Right renal pelvis (tissue), 4 donors: ENCODE results near the gene PCDHB10. TPM values are rescaled to one million over a fixed set of nuclear protein-coding genes. Genes with fewer than 3 reads are reported as not detected.
"Not testable (repeated sequence)": the region's sequence is repeated elsewhere in the genome, so short reads cannot be mapped to it uniquely, and the experiment has no call there.

Experiments
- DNase-seq, 4 donors: peaks; one replicate each; pipeline ENCODE4 v3.0.0-alpha.2; 2013; ENCODE audit warnings: low read depth in 4 of 4, low spot score in 3 of 4, missing footprints in 1 of 4
- polyA plus RNA-seq, 4 donors: library from polyadenylated mRNA; unstranded; fragments of 120-200 nt; gene quantifications; one replicate each; pipeline ENCODE4 v1.2.1, GENCODE V29; 2013; ENCODE audit not compliant: insufficient read length in 4 of 4

The PCDHB10 gene
- polyA plus RNA-seq, 4 donors = 6.5 to 9.4 (median 7.7) TPM

DNA sequence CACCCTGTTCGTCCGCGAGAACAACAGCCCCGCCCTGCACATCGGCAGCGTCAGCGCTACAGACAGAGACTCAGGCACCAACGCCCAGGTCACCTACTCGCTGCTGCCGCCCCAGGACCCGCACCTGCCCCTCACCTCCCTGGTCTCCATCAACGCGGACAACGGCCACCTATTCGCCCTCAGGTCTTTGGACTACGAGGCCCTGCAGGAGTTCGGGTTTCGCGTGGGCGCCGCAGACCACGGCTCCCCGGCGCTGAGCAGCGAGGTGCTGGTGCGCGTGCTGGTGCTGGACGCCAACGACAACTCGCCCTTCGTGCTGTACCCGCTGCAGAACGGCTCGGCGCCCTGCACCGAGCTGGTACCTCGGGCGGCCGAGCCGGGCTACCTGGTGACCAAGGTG lies 43.8 kb downstream of the PCDHB10 start:
- DNase-seq = not testable (repeated sequence)

DNA sequence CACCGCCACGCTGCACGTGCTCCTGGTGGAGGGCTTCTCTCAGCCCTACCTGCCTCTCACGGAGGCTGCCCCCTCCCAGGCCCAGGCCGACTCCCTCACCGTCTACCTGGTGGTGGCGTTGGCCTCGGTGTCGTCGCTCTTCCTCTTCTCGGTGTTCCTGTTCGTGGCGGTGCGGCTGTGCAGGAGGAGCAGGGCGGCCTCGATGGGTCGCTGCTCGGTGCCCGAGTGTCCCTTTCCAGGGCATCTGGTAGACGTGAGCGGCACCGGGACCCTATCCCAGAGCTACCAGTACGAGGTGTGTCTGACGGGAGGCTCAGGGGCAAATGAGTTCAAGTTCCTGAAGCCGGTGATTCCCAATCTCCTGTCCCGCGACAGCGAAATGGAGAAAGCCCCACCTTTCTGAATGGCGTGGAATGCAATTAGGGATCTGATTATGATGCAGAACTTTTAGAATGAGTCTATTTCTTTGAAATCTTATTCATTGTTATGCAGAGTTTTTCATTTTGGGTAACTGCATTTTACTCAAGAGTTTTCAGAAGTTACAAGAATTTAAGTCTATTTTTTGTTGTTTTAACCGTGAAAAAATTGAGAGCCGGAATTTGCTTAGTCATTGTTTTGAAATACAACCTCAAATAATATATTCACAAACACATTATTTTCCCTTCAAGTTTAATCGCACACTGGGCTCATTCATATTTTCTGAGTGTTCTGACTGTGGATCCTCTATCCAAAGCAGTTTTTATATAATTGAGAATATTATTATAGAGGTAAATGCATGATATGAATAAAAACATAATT lies 44.6 kb downstream of the PCDHB10 start:
- DNase-seq = no peak

DNA sequence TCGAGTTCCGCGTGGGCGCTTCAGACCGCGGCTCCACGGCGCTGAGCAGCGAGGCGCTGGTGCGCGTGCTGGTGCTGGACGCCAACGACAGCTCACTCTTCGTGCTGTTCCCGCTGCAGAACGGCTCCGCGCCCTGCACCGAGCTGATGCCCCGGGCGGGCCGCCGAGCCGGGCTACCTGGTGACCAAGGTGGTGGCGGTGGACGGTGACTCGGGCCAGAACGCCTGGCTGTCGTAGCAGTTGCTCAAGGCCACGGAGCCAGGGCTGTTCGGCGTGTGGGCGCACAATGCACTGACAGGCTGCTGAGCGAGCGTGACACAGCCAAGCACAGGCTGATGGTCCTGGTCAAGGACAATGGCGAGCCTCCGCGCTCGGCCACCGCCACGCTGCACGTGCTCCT lies 49.3 kb downstream of the PCDHB10 start:
- no peak for DNase-seq

Other genes with a start within 250 kb of the PCDHB10 start
- under 1 TPM; 0.45 to 0.70 (median 0.59) TPM for gene PCDHAC2, start 225.9 kb upstream of the PCDHB10 start, polyA plus RNA-seq
- under 1 TPM; 0.05 to 0.13 (median 0.08) TPM for gene PCDHB1, start 141.0 kb upstream of the PCDHB10 start, polyA plus RNA-seq
- 1 to 10 TPM; 3.9 to 7.7 (median 4.9) TPM for gene PCDHB2, start 97.7 kb upstream of the PCDHB10 start, polyA plus RNA-seq
- 1 to 10 TPM; 2.5 to 4.7 (median 3.4) TPM for gene PCDHB3, start 91.9 kb upstream of the PCDHB10 start, polyA plus RNA-seq
- 1 to 10 TPM; 1.5 to 2.8 (median 2.1) TPM for gene PCDHB4, start 70.5 kb upstream of the PCDHB10 start, polyA plus RNA-seq
- gene PCDHB5, start 57.1 kb upstream of the PCDHB10 start, polyA plus RNA-seq = 1 to 10 TPM; 7.0 to 9.9 (median 8.2) TPM
- gene PCDHB6, start 42.3 kb upstream of the PCDHB10 start, polyA plus RNA-seq = 1 to 10 TPM; 3.0 to 4.0 (median 3.4) TPM
- 1 to 10 TPM; 4.9 to 6.2 (median 5.9) TPM for gene PCDHB7, start 19.7 kb upstream of the PCDHB10 start, polyA plus RNA-seq
- gene PCDHB8, start 14.6 kb upstream of the PCDHB10 start, polyA plus RNA-seq = 1 to 10 TPM; 1.3 to 3.9 (median 2.6) TPM
- gene PCDHB16, start 10.0 kb upstream of the PCDHB10 start, polyA plus RNA-seq = 1 to 10 TPM; 3.5 to 7.7 (median 5.2) TPM
- 1 to 10 TPM; 3.2 to 6.3 (median 3.8) TPM for gene PCDHB9, start 5.2 kb upstream of the PCDHB10 start, polyA plus RNA-seq
- 1 to 10 TPM; 4.8 to 6.3 (median 5.1) TPM for gene PCDHB11, start 7.3 kb downstream of the PCDHB10 start, polyA plus RNA-seq
- gene PCDHB12, start 16.4 kb downstream of the PCDHB10 start, polyA plus RNA-seq = 1 to 10 TPM; 4.6 to 6.5 (median 5.5) TPM
- gene PCDHB13, start 21.6 kb downstream of the PCDHB10 start, polyA plus RNA-seq = 1 to 10 TPM; 5.6 to 6.8 (median 6.3) TPM
- gene PCDHB14, start 31.0 kb downstream of the PCDHB10 start, polyA plus RNA-seq = 10 to 100 TPM in 1 of 4 donors, 1 to 10 TPM in 3; 8.1 to 11.2 (median 8.8) TPM
- gene PCDHB15, start 53.0 kb downstream of the PCDHB10 start, polyA plus RNA-seq = 10 to 100 TPM; 14.7 to 17.0 (median 16.0) TPM
- under 1 TPM in 1 of 4 donors, not detected in 3; 0.04 TPM for gene SLC25A2, start 111.7 kb downstream of the PCDHB10 start, polyA plus RNA-seq
- 100 to 1,000 TPM; 146 to 183 (median 171) TPM for gene TAF7, start 128.4 kb downstream of the PCDHB10 start, polyA plus RNA-seq
- 1 to 10 TPM in 2 of 4 donors, under 1 TPM in 2; 0.74 to 1.3 (median 0.96) TPM for gene PCDHGA1, start 138.2 kb downstream of the PCDHB10 start, polyA plus RNA-seq
- gene PCDHGA2, start 146.4 kb downstream of the PCDHB10 start, polyA plus RNA-seq = 1 to 10 TPM; 5.8 to 7.7 (median 6.1) TPM
- 1 to 10 TPM; 2.2 to 4.2 (median 3.1) TPM for gene PCDHGA3, start 151.5 kb downstream of the PCDHB10 start, polyA plus RNA-seq
- gene PCDHGB1, start 157.7 kb downstream of the PCDHB10 start, polyA plus RNA-seq = 1 to 10 TPM; 1.3 to 2.4 (median 2.0) TPM
- 1 to 10 TPM; 2.3 to 3.1 (median 2.5) TPM for gene PCDHGA4, start 162.7 kb downstream of the PCDHB10 start, polyA plus RNA-seq
- 1 to 10 TPM; 3.4 to 4.7 (median 3.9) TPM for gene PCDHGB2, start 167.6 kb downstream of the PCDHB10 start, polyA plus RNA-seq
- 1 to 10 TPM; 2.2 to 3.0 (median 2.5) TPM for gene PCDHGA5, start 171.8 kb downstream of the PCDHB10 start, polyA plus RNA-seq
- gene PCDHGB3, start 177.9 kb downstream of the PCDHB10 start, polyA plus RNA-seq = 1 to 10 TPM; 1.7 to 2.3 (median 2.0) TPM
- 1 to 10 TPM; 5.4 to 9.1 (median 6.5) TPM for gene PCDHGA6, start 181.5 kb downstream of the PCDHB10 start, polyA plus RNA-seq
- 1 to 10 TPM; 2.1 to 2.8 (median 2.2) TPM for gene PCDHGA7, start 190.4 kb downstream of the PCDHB10 start, polyA plus RNA-seq
- gene PCDHGB4, start 195.3 kb downstream of the PCDHB10 start, polyA plus RNA-seq = 1 to 10 TPM; 4.3 to 6.6 (median 6.0) TPM
- gene PCDHGA8, start 200.3 kb downstream of the PCDHB10 start, polyA plus RNA-seq = under 1 TPM; 0.30 to 0.52 (median 0.32) TPM
- 10 to 100 TPM in 1 of 4 donors, 1 to 10 TPM in 3; 9.4 to 11.0 (median 9.7) TPM for gene PCDHGB5, start 205.6 kb downstream of the PCDHB10 start, polyA plus RNA-seq
- 1 to 10 TPM; 5.5 to 6.5 (median 6.0) TPM for gene PCDHGA9, start 210.4 kb downstream of the PCDHB10 start, polyA plus RNA-seq
- 1 to 10 TPM; 7.0 to 8.3 (median 8.2) TPM for gene PCDHGB6, start 215.7 kb downstream of the PCDHB10 start, polyA plus RNA-seq
- 1 to 10 TPM; 3.7 to 3.9 (median 3.9) TPM for gene PCDHGA10, start 220.6 kb downstream of the PCDHB10 start, polyA plus RNA-seq
- gene PCDHGB7, start 225.3 kb downstream of the PCDHB10 start, polyA plus RNA-seq = 10 to 100 TPM; 15.4 to 16.6 (median 15.9) TPM
- 1 to 10 TPM; 4.4 to 5.5 (median 4.9) TPM for gene PCDHGA11, start 228.7 kb downstream of the PCDHB10 start, polyA plus RNA-seq
- 1 to 10 TPM in 3 of 4 donors, under 1 TPM in 1; 0.97 to 2.1 (median 1.7) TPM for gene PCDHGA12, start 238.2 kb downstream of the PCDHB10 start, polyA plus RNA-seq